Activated T-helper 2 cell treated with anti-CD3 and anti-CD28 coated beads, Interferon-gamma antibody, Interleukin-2, Interleukin-4, amounts not matched to agents 10 μg/mL and 5 μg/mL and 100 μg/mL, durations not matched to agents 14 hours and 24 hours and 36 hours (primary cell): Measurements from ENCODE around the gene SAMD5. TPM values are rescaled to one million over a fixed set of nuclear protein-coding genes. Genes with fewer than 3 reads are reported as not detected.

Source experiments
- DNase-seq: peaks from one replicate; pipeline ENCODE4 v3.0.0; 2021; ENCODE audit warnings: low spot score
- H3K27ac Mint-ChIP-seq: one replicate; pipeline ENCODE4 v1.8.0; 2021; ENCODE audit warnings: mixed read lengths
- H3K27me3 Mint-ChIP-seq: one replicate; pipeline ENCODE4 v1.8.0; 2021; ENCODE audit warnings: low read depth, mixed read lengths
- H3K36me3 Mint-ChIP-seq: one replicate; pipeline ENCODE4 v1.8.0; 2021; ENCODE audit warnings: low read depth, mixed read lengths
- H3K4me1 Mint-ChIP-seq: one replicate; pipeline ENCODE4 v1.8.0; 2021; ENCODE audit warnings: low read depth, mixed read lengths
- H3K4me3 Mint-ChIP-seq: one replicate; pipeline ENCODE4 v1.8.0; 2021; ENCODE audit warnings: low read depth, mild to moderate bottlenecking, moderate library complexity, mixed read lengths
- H3K9me3 Mint-ChIP-seq: one replicate; pipeline ENCODE4 v1.8.0; 2021; ENCODE audit warnings: mixed read lengths
- intact Hi-C: fragments of 100-400 bp; cut with micrococcal nuclease; formaldehyde crosslinking; loops from one replicate; pipeline ENCODE4 v1.15.1; 2023
- total RNA-seq: library from RNA; stranded (reverse); gene quantifications from 2 replicates; pipeline ENCODE4 v1.2.3, GENCODE V29; 2022

Gene SAMD5
- total RNA-seq, 1 donor from 2014 or later: 0.48 TPM

DNA sequence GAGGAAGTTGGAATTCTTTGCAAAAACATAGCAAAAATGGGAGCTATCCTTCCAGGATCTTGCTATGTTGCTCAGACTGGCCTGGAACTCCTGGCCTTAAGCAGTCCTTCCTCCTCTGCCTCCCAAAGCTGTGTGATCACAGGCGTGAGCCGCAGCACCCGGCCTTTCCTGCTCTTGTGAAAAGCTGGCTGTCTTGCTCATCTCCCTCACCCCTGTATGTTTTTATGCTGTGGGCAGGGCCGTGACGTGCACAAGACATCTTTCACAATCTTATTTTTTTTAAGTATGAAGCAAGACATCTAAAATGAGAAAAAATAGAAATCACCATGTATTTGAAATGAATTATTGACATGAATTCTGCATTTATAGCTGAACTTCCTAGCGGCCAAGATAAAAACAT is 110.4 kb downstream of the SAMD5 start:
- peaks cover 3% of the 10 kb centered on the region for H3K9me3 Mint-ChIP-seq
- no peak overlapping the region for H3K27ac Mint-ChIP-seq
- no peak for DNase-seq
- H3K27me3 Mint-ChIP-seq: no peaks in the 10 kb centered on the region
- intact Hi-C loops: no loop called here
- H3K4me1 Mint-ChIP-seq: no peaks in the 10 kb centered on the region
- H3K4me3 Mint-ChIP-seq: no peak overlapping the region
- no peaks in the 10 kb centered on the region for H3K36me3 Mint-ChIP-seq
